Activated T-cell treated with anti-CD3 and anti-CD28 coated beads, Interleukin-2, amount 50 U/mL, for 72 hours (primary cell): Measurements from ENCODE around the gene POLD1. TPM values are rescaled to one million over a fixed set of nuclear protein-coding genes. Genes with fewer than 3 reads are reported as not detected.

Experiments used
- ATAC-seq, 2 donors: fragments of 150-1000 bp; cut with Tn5 transposase; replicated peaks in 1 of 2; 2 replicates each; pipeline ENCODE4 v1.10.0; 2021; ENCODE audit warnings: moderate library complexity in 2 of 2, mild to moderate bottlenecking in 1 of 2
- DNase-seq, 2 donors: peaks; one replicate each; pipeline ENCODE4 v3.0.0; 2021 to 2022; ENCODE audit warnings: mixed read lengths in 1 of 2
- H3K27ac Mint-ChIP-seq: one replicate; pipeline ENCODE4 v1.8.0; 2022; ENCODE audit warnings: mild to moderate bottlenecking, moderate library complexity, mixed read lengths
- H3K27me3 Mint-ChIP-seq: one replicate; pipeline ENCODE4 v1.8.0; 2022; ENCODE audit warnings: low read depth, mixed read lengths
- H3K36me3 Mint-ChIP-seq, 2 donors: one replicate each; pipeline ENCODE4 v1.8.0; 2022; ENCODE audit warnings: mixed read lengths in 2 of 2, mild to moderate bottlenecking in 1 of 2; ENCODE audit not compliant: insufficient read depth in 2 of 2
- H3K4me1 Mint-ChIP-seq: one replicate; pipeline ENCODE4 v1.8.0; 2022; ENCODE audit warnings: low read depth, mixed read lengths
- H3K4me3 Mint-ChIP-seq, 2 donors: one replicate each; pipeline ENCODE4 v1.8.0; 2022; ENCODE audit warnings: mild to moderate bottlenecking in 2 of 2, mixed read lengths in 2 of 2, moderate library complexity in 2 of 2
- H3K9me3 Mint-ChIP-seq, 2 donors: one replicate each; pipeline ENCODE4 v1.8.0; 2022; ENCODE audit warnings: mixed read lengths in 2 of 2
- total RNA-seq, 2 donors: library from RNA; stranded (reverse); gene quantifications; one replicate each; pipeline ENCODE4 v1.2.3, GENCODE V29; 2022

POLD1 gene
- total RNA-seq, 2 donors from 2014 or later: 133 to 162 TPM

DNA sequence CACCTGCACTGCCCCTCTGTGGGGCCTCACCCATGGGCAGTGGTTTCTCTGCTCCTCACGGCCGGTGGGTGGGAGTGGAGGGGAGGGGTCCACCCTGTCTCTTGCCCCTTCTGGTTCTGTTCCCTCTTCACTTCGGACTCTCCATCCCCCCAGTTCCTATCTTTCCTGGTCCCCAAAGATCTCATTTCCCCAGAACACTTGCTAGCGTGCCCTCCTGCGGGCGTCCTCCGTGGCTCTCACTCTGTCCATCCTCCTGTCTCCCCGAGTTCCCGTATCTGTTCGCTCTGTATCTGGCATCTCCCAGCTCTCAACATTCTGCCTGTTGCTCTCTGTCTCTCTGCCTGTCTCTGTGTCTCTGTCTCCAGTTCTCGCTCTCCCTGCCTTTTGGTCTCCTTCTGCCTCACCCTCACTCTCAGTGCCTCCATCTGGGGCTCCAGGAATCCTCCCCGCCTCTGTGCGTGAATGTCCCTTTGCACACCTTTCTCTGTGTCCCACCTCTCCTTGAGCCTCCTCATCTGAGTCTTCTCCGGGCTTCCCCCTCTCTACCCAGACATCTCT is 35.0 kb downstream of the POLD1 start:
- DNase-seq (no peak), ATAC-seq (no peak)
- peak overlapping the region; percentile 9 to 49 for H3K4me3 Mint-ChIP-seq
- peaks cover 8 to 12% of the 10 kb centered on the region in 2 donors for H3K36me3 Mint-ChIP-seq
- H3K27me3 Mint-ChIP-seq: peaks cover 25% of the 10 kb centered on the region
- peaks cover 0 to 3% of the 10 kb centered on the region in 2 donors for H3K9me3 Mint-ChIP-seq
- H3K4me1 Mint-ChIP-seq: peaks cover 30% of the 10 kb centered on the region
- no peak overlapping the region for H3K27ac Mint-ChIP-seq

DNA sequence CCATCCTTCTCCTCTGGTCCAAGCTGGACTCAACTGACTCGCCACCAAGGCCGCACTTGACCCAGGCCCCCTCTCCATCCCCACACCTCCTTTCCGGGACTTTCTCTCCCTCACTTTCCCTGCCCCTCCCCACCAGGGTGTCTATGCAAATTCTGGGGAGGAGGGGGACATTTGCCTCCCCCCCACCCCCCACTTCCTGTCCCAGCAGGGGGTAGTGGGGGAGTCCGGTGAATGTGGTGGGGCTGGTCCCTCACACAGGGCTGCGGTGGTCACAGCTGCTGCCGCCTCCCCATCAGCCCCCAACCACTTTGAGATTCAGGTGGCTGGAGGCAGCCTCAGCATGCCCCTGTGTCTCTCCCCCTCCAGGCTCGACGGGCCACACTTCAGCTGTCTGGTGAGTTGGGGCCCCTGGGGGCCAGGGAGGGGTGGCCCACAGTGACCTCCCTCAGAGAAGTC is 35.5 kb downstream of the POLD1 start:
- H3K36me3 Mint-ChIP-seq: peaks cover 8 to 10% of the 10 kb centered on the region in 2 donors
- peaks cover 27% of the 10 kb centered on the region for H3K4me1 Mint-ChIP-seq
- peak in 1 of 2 donors; percentile 15 for ATAC-seq
- H3K4me3 Mint-ChIP-seq: peak overlapping the region in 1 of 2 donors; percentile 49
- no peak for DNase-seq
- H3K27me3 Mint-ChIP-seq: peaks cover 25% of the 10 kb centered on the region
- H3K27ac Mint-ChIP-seq: no peak overlapping the region
- H3K9me3 Mint-ChIP-seq: peaks cover 0 to 3% of the 10 kb centered on the region in 2 donors

- ATAC-seq (no peak), DNase-seq (no peak)
- Mint-ChIP-seq H3K9me3 (peaks cover 0 to 3% of the 10 kb centered on the region in 2 donors), H3K27ac (peak overlapping the region; percentile 69), H3K36me3 (peaks cover 8 to 10% of the 10 kb centered on the region in 2 donors), H3K4me3 (peak overlapping the region; percentile 49 to 80), H3K4me1 (peaks cover 23% of the 10 kb centered on the region), H3K27me3 (peaks cover 25% of the 10 kb centered on the region)
Measured at GRCh38 chr19:50420127-50420526, 36.0 kb downstream of the POLD1 start.

DNA sequence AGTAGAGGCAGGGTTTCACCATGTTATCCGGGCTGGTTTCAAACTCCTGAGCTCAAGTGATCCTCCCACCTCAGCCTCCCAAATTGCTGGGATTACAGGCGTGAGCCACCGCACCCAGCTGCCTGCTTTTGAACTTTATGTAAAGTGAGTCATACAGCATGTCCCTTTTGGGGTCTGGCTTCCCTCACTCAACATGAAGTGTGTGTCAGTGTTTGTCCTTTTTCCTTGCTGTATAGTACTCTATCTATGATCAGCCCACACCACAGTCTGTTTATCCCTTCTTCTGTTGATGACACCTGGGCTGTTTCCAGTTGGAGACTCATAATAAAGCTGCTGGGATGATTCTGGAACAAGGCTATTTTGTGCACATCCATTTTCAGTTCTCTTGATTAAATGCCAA is 36.7 kb downstream of the POLD1 start:
- Mint-ChIP-seq H3K27ac (no peak overlapping the region), H3K4me3 (no peak overlapping the region), H3K9me3 (peaks cover 0 to 3% of the 10 kb centered on the region in 2 donors), H3K4me1 (peaks cover 23% of the 10 kb centered on the region), H3K36me3 (peaks cover 8 to 10% of the 10 kb centered on the region in 2 donors), H3K27me3 (peaks cover 25% of the 10 kb centered on the region)
- no peak for DNase-seq
- no peak for ATAC-seq

DNA sequence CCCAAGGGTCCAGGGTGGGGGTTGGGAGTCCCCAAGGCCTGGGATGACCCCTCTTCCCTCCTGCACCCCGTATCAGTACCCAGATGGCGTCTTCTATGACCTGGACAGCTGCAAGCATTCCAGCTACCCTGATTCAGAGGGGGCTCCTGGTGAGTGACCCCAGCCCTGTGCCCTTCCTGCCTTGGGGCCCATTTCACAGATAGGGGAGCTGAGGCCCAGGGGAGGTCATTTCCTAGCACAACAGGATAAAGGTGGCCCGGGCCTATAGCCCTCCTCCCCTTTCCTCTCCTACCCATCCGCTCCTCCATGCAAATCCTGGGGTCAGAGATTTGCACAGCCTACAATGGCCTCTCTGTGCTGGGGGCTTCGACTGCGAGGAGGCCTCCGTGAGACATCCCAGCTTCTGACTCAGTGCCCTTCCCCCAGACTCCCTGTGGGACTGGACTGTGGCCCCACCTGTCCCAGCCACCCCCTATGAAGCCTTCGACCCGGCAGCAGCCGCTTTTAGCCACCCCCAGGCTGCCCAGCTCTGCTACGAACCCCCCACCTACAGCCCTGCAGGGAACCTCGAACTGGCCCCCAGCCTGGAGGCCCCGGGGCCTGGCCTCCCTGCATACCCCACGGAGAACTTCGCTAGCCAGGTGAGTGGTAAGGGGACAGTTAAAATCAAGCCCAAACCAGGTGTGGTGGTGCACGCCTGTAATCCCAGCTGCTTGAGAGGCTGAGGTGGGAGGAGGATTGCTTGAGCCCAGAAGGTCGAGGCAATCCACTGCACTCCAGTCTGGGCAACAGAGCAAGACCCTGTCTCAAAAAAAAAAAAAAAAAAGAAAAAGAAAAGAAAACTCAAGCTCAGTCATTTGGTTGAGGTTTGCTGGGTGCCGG is 38.5 kb downstream of the POLD1 start:
- peaks cover 25% of the 10 kb centered on the region for H3K27me3 Mint-ChIP-seq
- DNase-seq (no peak), ATAC-seq (no peak)
- peaks cover 8 to 10% of the 10 kb centered on the region in 2 donors for H3K36me3 Mint-ChIP-seq
- no peak overlapping the region for H3K27ac Mint-ChIP-seq
- H3K4me1 Mint-ChIP-seq: peaks cover 23% of the 10 kb centered on the region
- no peak overlapping the region for H3K4me3 Mint-ChIP-seq
- H3K9me3 Mint-ChIP-seq: peaks cover 0 to 3% of the 10 kb centered on the region in 2 donors

GRCh38 chr19:50423279-50424113 is 39.3 kb downstream of the POLD1 start:
- Mint-ChIP-seq H3K4me3 (no peak overlapping the region), H3K4me1 (peaks cover 23% of the 10 kb centered on the region), H3K27ac (no peak overlapping the region)

DNA sequence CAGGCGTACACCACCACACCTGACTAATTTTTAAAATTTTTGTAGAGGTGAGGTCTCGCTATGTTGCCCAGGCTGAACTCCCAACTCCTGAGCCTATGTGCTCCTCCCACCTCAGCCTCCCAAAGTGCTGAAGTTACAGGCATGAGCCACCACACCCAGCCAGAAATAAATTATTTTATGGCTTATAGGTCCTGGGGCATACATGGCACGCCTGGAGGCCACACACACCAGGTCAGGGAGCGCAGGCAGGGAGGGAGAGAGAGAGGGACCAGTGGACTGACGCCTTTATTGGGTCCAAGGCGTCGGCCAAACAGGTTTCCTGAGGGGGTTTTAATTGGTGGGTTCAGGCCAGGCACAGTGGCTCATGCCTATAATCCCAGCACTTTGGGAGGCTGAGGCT is 41.4 kb downstream of the POLD1 start:
- Mint-ChIP-seq H3K36me3 (peaks cover 0 to 6% of the 10 kb centered on the region in 2 donors), H3K4me3 (no peak overlapping the region), H3K27me3 (peaks cover 21% of the 10 kb centered on the region), H3K9me3 (peaks cover 0 to 3% of the 10 kb centered on the region in 2 donors), H3K4me1 (peaks cover 14% of the 10 kb centered on the region), H3K27ac (no peak overlapping the region)
- DNase-seq (no peak), ATAC-seq (no peak)

More at GRCh38 chr19:50423279-50424113, 39.3 kb downstream of the POLD1 start:
- Mint-ChIP-seq H3K36me3 (peaks cover 8 to 10% of the 10 kb centered on the region in 2 donors), H3K27me3 (peaks cover 25% of the 10 kb centered on the region), H3K9me3 (peaks cover 0 to 3% of the 10 kb centered on the region in 2 donors)
- DNase-seq (no peak), ATAC-seq (no peak)

GRCh38 chr19:50427318-50427925 is 43.3 kb downstream of the POLD1 start:
- Mint-ChIP-seq H3K4me1 (peaks cover 20% of the 10 kb centered on the region), H3K27ac (no peak overlapping the region), H3K4me3 (peak overlapping the region; percentile 37 to 49)

DNA sequence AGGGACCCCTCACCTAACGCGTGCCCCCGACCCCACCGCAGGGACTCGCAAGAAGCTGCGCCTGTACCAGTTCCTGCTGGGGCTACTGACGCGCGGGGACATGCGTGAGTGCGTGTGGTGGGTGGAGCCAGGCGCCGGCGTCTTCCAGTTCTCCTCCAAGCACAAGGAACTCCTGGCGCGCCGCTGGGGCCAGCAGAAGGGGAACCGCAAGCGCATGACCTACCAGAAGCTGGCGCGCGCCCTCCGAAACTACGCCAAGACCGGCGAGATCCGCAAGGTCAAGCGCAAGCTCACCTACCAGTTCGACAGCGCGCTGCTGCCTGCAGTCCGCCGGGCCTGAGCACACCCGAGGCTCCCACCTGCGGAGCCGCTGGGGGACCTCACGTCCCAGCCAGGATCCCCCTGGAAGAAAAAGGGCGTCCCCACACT is 43.9 kb downstream of the POLD1 start:
- Mint-ChIP-seq H3K27ac (no peak overlapping the region), H3K4me3 (peak overlapping the region; percentile 54 to 55), H3K36me3 (no peaks in the 10 kb centered on the region), H3K4me1 (peaks cover 20% of the 10 kb centered on the region), H3K9me3 (no peaks in the 10 kb centered on the region), H3K27me3 (peaks cover 31% of the 10 kb centered on the region)
- DNase-seq (peak; percentile 37 to 39), ATAC-seq (no peak)

More at GRCh38 chr19:50427318-50427925, 43.3 kb downstream of the POLD1 start:
- DNase-seq (no peak), ATAC-seq (no peak)
- H3K36me3 Mint-ChIP-seq: no peaks in the 10 kb centered on the region
- H3K9me3 Mint-ChIP-seq: no peaks in the 10 kb centered on the region
- peaks cover 26% of the 10 kb centered on the region for H3K27me3 Mint-ChIP-seq

DNA sequence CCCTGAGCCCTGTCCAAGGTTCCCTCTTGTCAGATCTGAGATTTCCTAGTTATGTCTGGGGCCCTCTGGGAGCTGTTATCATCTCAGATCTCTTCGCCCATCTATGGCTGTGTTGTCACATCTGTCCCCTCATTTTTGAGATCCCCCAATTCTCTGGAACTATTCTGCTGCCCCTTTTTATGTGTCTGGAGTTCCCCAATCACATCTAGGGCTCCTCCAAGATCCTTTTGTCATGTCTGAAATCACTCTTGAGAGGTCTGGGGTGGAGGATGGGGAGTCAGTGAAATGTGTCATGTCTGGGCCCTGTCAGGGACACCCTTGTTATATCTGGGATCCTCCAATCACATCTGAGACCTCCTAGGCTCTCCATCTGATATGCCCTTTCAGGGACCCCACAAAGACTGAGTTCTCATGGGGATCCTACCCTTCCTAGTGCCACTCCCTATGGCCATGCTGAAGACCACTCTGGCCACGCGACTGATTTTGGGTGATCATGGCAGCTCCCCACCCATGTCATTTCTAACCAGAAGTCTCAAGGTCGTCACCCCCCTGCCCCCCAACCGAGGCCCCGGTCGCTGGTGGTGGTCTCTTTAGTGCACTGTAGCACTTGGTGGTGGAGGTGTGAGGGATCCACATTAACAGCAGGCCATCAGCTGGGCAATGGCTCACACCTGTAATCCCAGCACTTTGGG is 44.8 kb downstream of the POLD1 start:
- peaks cover 20% of the 10 kb centered on the region for H3K4me1 Mint-ChIP-seq
- no peak for ATAC-seq
- no peaks in the 10 kb centered on the region for H3K36me3 Mint-ChIP-seq
- peak overlapping the region; percentile 24 to 29 for H3K4me3 Mint-ChIP-seq
- no peak overlapping the region for H3K27ac Mint-ChIP-seq
- H3K9me3 Mint-ChIP-seq: no peaks in the 10 kb centered on the region
- no peak for DNase-seq
- H3K27me3 Mint-ChIP-seq: peaks cover 37% of the 10 kb centered on the region

- H3K27ac Mint-ChIP-seq: no peak overlapping the region
- H3K4me1 Mint-ChIP-seq: peaks cover 20% of the 10 kb centered on the region
- H3K36me3 Mint-ChIP-seq: no peaks in the 10 kb centered on the region
- peak overlapping the region; percentile 91 to 92 for H3K4me3 Mint-ChIP-seq
- ATAC-seq: no peak
- H3K27me3 Mint-ChIP-seq: peaks cover 44% of the 10 kb centered on the region
- DNase-seq: no peak
- H3K9me3 Mint-ChIP-seq: no peaks in the 10 kb centered on the region
Measured at GRCh38 chr19:50430888-50431342, 46.8 kb downstream of the POLD1 start.
